Germinal center (tissue), 1 donor: ENCODE results near the gene BMP7.

ENCODE experiments used
- DNase-seq: peaks from one replicate; pipeline ENCODE4 v3.0.0; 2012; ENCODE audit warnings: mixed read lengths, low spot score

The BMP7 gene

DNA sequence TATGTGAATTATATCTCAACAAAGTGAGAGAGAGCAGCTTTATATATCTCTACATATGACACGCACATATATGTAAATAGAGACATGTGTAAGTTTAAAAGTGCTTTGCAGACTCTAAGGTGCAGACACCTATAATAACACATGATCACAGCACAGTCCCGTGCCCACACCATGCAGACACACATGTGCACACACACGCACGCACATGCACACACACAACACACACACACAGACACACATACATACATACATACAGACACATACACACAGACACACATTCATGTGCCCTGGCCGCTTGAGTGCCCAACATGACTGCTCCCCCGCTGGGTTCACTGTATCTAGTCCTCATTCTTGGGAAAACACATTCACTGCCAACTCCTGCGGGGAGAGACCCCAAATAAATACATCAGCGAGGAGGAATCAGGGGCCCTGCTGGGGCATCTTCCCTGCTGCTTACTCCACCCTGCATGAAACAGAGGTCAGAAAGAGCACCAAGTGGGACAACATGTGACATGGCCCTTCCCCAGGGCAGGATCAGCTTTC lies 121.3 kb downstream of the BMP7 start:
- DNase-seq, result no peak

- DNase-seq, result no peak
Measured at GRCh38 chr20:57143173-57143572, 123.3 kb downstream of the BMP7 start.

DNA sequence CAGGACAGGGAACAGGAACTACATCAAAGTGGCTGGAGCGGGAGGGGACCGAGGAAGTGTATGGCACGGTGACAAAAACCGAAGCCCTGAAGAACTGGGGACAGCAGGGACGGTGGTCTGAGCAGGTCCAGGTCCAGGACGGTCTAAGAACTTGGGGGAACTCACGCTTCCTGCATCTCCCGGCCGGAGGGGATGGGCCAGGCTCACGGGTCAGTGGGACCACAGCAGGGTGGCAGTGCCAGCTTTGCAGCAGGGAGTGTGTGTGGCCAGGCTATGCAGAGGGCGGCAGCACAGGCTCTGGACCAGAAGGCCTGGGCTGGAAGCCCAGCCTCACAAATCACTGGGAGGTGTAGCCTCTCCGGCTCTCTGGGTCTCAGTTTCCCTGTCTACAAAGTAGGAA lies 123.8 kb downstream of the BMP7 start:
- no peak for DNase-seq

DNA sequence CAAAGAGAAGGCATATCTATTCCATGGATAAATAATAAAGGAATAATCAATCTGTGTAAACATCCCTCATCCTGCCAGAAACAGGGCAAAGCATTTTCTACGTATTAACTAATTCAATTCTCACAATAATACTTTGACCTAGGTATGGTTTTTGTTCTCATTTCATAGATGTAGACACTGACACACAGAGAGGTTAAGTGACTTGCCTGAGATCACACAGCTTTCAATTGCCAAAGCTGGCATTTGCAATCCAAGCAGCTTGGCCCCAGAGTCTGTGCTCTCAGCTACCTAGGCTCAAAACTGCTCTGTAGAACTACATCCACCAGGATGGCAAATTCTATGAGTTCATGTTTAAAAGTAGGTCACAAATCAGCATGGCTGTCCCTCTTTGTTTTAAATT lies 124.9 kb downstream of the BMP7 start:
- DNase-seq, result no peak

GRCh38 chr20:57140416-57140965 lies 126.0 kb downstream of the BMP7 start:
- DNase-seq, result no peak

- DNase-seq, result no peak
Measured at GRCh38 chr20:57139342-57140093, 126.9 kb downstream of the BMP7 start.

DNA sequence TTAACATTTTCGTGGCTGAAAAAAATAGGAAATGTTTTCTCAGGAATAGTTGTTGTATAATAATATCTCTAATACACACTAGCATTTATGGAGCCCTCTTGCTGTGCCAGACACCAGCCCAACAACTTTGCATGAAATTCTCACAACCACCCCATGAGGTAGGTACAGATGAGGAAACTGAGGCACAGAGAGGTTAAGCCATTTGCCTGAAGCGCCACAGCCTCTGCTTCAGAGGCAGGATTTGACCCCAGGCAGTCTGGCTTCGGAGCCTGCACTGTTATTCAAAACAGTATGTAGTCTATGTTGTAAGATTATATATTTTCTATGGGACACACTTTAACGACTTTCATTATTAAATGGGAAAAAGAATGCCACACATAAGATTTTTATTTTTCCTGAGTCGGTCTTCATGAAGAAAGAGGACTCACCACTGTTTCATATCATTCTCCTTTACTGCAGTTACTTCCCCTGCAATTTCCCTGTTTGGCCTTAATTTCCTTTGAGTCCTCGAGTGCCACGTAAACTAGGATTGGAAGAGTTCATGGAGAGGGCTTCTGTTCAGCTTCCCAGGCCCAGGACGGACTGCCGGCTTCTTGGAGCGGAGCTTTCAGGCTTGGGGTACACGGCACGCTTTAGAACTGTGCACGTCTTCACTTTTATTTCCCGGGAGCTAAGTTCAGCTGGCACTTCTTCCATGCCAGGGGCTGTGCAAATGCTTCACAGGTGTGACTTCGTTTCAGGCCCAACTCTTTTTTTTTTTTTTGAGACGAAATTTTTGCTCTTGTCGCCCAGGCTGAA lies 128.0 kb downstream of the BMP7 start:
- DNase-seq, result no peak

- no peak for DNase-seq
Measured at GRCh38 chr20:57137676-57138075, 128.8 kb downstream of the BMP7 start.

- DNase-seq, result no peak
Measured at GRCh38 chr20:57136734-57137133, 129.7 kb downstream of the BMP7 start.

GRCh38 chr20:57135875-57136274 lies 130.6 kb downstream of the BMP7 start:
- DNase-seq, result no peak

DNA sequence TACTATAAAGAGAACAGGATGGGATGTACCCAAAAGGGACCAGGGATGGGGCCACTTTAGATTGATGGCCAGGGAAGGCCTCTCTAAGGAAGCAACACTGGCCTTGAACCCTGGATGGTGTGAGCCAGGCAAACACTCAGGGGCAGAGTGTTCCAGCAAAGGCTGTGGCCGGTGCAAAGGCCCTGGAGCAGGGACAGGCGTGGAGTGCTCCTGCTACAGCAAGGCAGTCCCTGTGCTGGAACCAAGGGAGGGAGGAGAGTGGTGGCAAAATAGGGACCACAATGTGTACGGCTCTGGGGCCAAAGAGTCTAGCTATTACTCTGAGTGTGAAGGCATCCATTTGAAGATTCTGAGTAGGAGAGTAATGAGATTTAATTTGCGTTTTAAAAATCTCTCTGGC lies 131.6 kb downstream of the BMP7 start:
- DNase-seq, result no peak

GRCh38 chr20:57133926-57134650 lies 132.4 kb downstream of the BMP7 start:
- no peak for DNase-seq

DNA sequence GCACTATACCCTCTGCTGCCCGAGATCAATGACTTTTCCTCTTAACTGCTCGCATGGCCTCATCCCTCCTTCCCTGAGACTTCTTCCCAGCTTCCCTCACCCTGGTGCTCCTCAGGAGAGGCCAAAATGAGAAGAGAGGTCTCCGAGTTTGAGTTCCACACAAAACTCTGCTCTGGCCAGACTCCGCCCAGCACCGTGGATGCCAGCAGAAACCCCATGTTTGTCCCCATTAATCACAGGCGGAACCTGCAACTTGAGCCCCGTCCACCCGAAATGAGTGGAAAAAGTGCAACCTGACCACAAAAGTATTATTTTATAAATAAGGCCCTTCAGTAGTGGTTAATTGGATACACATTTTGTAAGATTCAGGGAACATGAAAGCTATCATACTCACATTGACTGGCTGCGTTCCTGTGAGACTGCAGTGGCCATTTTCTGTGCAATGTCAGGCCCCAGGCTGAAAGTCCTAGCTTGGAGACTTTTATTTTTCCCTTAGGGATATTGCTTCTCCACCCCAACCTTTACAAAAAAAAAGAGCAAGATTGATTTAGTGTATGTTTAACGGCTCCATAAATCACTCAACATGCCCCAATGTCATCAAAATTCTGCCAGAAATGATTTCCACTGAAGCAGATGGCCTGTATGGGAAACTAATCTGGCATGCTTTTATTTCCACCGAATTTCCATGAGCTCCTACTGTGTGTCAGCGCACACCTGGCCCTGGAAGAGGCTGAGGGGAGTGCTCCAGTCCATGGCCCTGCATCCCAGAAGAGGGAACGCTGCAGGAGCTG lies 134.6 kb downstream of the BMP7 start:
- no peak for DNase-seq

GRCh38 chr20:57131077-57131476 lies 135.4 kb downstream of the BMP7 start:
- no peak for DNase-seq

GRCh38 chr20:57130160-57130772 lies 136.2 kb downstream of the BMP7 start:
- no peak for DNase-seq

DNA sequence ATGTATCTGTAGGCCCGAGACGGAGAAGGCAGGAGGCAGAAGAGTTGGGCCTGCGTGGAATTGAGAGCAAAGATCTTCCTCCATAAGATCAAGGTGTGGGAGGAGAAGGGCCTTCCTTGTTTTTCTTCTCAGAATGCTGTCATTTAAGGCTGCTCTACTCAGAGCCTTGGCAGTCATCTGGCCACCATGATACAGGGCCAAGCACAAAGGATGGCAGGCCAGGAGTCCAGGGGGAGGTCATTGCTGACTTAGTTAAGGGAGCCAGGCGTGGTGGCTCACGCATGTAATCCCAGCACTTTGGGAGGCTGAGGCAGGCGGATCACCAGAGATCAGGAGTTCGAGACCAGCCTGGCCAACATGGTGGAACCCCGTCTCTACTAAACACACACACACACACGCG lies 137.1 kb downstream of the BMP7 start:
- no peak for DNase-seq

DNA sequence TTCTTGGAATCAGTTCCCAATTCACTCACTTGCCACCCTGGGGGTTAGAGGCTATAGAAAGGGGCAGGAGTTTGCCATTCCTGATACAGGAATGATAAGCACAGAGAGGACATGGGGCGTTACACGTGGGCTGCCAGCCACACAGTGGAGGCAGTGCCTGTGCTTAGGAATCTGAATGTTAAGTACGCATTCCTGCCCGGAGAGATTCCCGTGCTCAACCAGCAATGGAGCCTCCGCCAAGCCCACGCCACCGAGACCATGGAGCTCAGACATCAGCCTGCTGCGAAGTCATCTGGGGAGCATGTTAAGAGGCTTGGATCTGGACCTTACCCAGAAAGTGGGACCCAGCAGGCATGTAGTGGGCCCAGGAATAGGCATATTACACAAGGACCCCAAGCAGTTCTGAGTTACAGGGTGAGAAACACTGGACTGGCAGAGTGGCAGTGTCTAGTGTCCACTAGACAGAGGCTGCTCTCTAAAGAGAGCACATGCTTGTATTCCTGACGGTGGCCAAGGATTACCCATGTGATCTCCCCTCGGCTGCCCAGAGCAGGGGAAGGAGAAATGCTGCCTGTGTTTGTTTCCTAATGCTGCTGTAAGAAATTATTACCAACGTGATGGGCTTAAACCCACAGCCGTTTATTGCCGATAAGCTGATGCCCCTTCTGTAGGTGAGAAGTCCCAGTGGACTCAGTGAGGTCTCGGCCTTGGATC lies 138.2 kb downstream of the BMP7 start:
- DNase-seq, result no peak

DNA sequence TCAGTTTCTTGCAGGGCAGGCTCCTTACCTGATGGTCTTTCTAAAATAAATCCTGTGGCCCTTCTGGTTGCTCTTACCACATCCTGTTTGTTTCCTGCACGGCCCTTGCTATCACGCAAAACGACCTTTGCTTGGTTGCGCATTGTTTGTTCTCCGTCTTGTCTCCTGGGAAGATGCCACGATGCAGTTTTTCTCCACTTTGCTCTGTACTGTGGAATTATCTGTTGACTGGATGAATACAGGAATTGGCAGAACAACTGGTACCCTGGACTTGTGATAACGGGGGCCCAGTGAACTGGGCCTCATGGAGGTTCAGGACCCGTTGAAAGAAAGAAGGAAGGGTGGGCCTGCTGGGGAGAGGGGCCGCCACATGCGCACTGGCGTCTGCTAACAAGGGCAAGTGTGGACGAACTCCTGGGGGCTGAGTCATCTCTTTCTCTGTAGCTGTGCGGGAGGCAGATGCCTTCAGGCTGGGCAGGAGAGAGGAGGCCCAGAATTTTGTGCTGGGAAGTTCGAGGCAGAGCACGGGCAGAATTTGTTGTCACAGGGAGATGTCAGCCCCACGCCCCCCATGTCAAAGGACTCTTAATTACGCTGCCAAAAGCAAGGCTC lies 139.9 kb downstream of the BMP7 start:
- no peak for DNase-seq

DNA sequence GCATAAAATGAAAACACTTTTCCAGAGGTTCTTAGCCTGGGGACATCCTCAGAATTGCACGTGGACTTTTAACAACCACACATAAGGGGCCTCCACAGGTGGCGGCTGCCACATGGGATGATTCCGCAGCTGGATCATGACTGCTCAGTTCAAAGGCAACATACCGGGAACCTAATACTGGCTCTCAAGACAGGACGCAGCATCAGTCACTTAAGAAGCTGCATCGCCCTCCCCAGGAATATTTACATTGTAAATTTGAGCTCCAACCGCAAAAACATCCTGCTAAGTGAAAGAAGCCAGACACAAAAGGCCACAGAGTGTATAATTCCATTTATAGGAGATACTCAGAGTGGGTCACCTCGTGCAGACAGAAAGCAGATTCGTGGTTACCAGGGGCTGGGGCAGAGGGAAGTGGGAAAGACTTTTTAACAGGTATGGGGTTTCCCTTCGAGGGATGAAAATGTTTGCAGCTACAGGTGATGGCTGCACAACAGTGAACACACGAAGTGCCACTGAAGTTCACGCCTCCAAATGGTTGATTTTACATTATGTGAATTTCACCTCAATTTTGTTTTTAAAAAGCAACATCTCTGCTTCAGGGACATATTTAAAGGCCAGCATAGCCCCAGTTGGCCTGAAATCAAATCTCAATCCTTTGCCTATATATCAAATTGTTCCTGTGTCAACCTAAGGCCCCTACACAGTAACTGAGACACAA lies 141.5 kb downstream of the BMP7 start:
- DNase-seq, result no peak
